GM23248 (cell line): Measurements from ENCODE around the gene KDM2B.

Experiments
- EZH2 ChIP-seq: fragments of 200-600 bp; sonication (generic); IDR thresholded peaks from 2 replicates; pipeline ENCODE4 v1.6.1; 2018; ENCODE audit warnings: antibody characterized with exemption, mild to moderate bottlenecking; ENCODE audit not compliant: insufficient read depth, poor library complexity, severe bottlenecking
- EZH2phosphoT487 ChIP-seq: fragments of 200-600 bp; sonication (generic); IDR thresholded peaks from 2 replicates; pipeline ENCODE4 v1.6.1; 2018; ENCODE audit warnings: antibody characterized with exemption, moderate library complexity, mild to moderate bottlenecking, low read depth; ENCODE audit not compliant: insufficient read depth

DNA sequence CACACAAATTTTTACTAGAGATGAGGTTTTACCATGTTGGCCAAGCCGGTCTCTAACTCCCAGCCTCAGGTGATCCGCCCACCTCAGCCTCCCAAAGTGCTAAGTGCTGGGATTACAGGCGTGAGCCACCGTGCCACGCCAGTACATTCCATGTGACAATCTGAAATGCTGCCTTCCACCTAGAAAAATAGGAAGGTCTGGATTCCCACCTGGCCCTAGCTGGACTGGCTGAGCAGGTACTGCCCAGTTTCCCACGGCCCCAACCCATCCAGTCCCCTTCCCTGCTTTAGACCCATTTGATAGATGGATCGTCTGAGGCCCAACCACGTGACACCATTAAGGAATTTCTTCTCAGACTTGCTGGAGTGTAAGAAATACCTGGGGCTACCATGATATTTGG lies 55.4 kb downstream of the KDM2B start:
- no peak for TF ChIP-seq EZH2
- TF ChIP-seq EZH2phosphoT487 = no peak
